HCT116 (cell line): ENCODE results near the gene ART3.

Source experiments
- EGR1 ChIP-seq: IDR thresholded peaks from 2 replicates; pipeline ENCODE4 v1.6.1; 2012; ENCODE audit warnings: low read depth
- EZH2 ChIP-seq: fragments of 200-600 bp; sonication (generic); IDR thresholded peaks from 2 replicates; pipeline ENCODE4 v1.6.1; 2017; ENCODE audit warnings: antibody characterized with exemption, mixed run types
- EZH2phosphoT487 ChIP-seq: fragments of 200-600 bp; IDR thresholded peaks from 2 replicates; pipeline ENCODE4 v1.6.1; 2018; ENCODE audit warnings: antibody characterized with exemption, borderline replicate concordance
- POLR2AphosphoS5 ChIP-seq: IDR thresholded peaks from 2 replicates; pipeline ENCODE4 v1.6.1; 2011; ENCODE audit warnings: mild to moderate bottlenecking, low read depth, low read length, moderate library complexity
- REST ChIP-seq: IDR thresholded peaks from 2 replicates; pipeline ENCODE4 v1.6.1; 2012; ENCODE audit warnings: low read depth
- SP1 ChIP-seq: IDR thresholded peaks from 2 replicates; pipeline ENCODE4 v1.6.1; 2012; ENCODE audit warnings: low read depth
- SRF ChIP-seq: IDR thresholded peaks from 2 replicates; pipeline ENCODE4 v1.6.1; 2012; ENCODE audit warnings: low read depth
- TF ChIP-seq, protein P1 (sequence below), 3 experiments: fragments of 200-600 bp in 1 of 3; sonication (generic) in 1 of 3; IDR thresholded peaks in 2 of 3; conservative IDR thresholded peaks in 1 of 3; 2 replicates each; pipeline ENCODE4 v1.5.1; 2012 to 2017; ENCODE audit warnings: low read depth in 2 of 3, low read length in 2 of 3, antibody characterized with exemption in 1 of 3, borderline replicate concordance in 1 of 3, control low read depth in 1 of 3, mild to moderate bottlenecking in 1 of 3, mixed read lengths in 1 of 3, mixed run types in 1 of 3, moderate library complexity in 1 of 3; ENCODE audit not compliant: insufficient read depth in 1 of 3

- no peak for TF ChIP-seq EZH2
- TF ChIP-seq, protein P1, sequence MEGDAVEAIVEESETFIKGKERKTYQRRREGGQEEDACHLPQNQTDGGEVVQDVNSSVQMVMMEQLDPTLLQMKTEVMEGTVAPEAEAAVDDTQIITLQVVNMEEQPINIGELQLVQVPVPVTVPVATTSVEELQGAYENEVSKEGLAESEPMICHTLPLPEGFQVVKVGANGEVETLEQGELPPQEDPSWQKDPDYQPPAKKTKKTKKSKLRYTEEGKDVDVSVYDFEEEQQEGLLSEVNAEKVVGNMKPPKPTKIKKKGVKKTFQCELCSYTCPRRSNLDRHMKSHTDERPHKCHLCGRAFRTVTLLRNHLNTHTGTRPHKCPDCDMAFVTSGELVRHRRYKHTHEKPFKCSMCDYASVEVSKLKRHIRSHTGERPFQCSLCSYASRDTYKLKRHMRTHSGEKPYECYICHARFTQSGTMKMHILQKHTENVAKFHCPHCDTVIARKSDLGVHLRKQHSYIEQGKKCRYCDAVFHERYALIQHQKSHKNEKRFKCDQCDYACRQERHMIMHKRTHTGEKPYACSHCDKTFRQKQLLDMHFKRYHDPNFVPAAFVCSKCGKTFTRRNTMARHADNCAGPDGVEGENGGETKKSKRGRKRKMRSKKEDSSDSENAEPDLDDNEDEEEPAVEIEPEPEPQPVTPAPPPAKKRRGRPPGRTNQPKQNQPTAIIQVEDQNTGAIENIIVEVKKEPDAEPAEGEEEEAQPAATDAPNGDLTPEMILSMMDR (IDR thresholded peaks at IDR 0.05 in 2 of 3, conservative IDR thresholded peaks at IDR 0.05 in 1 of 3; ENCODE audit: borderline replicate concordance in 1 of 3, insufficient read depth in 1 of 3, low read depth in 2 of 3, low read length in 2 of 3): peak in 2 of 3 experiments; percentile 11 to 36; a peak in 3 of 6 replicates
- no peak for TF ChIP-seq SRF
- no peak for TF ChIP-seq POLR2AphosphoS5
- TF ChIP-seq REST: no peak
- TF ChIP-seq EZH2phosphoT487: no peak
- TF ChIP-seq SP1: no peak
- no peak for TF ChIP-seq EGR1
These were observed 34.1 kb downstream of the ART3 start for GRCh38 chr4:76108467-76109181.
